ENCODE measurements around the gene MCRIP1.

MCRIP1 gene

GRCh38 chr17:81834831-81835267 is 1.8 kb upstream of the MCRIP1 start, which contains the start of gene PPP1R27:
Gene PPP1R27, minus strand, starts transcription at chr17:81835050. Its CDS starts 97 bp downstream, at chr17:81834953.
- Histone ChIP-seq H4K20me1 (ENCODE audit: low read depth, low read length) (no peaks in the 10 kb centered on the region), H3K9me2 (replicated peaks; ENCODE audit: insufficient read depth, low read length) (no peaks in the 10 kb centered on the region), H3K36me3 (ENCODE audit: low read length) (no peaks in the 10 kb centered on the region), H3K9me3 (ENCODE audit: insufficient read depth, low read length) (no peaks in the 10 kb centered on the region), H3F3A (ENCODE audit: insufficient read depth) (no peaks in the 10 kb centered on the region), H3K79me2 (ENCODE audit: insufficient read depth, low read length) (no peaks in the 10 kb centered on the region), H3K27me3 (ENCODE audit: low read length) (no peaks in the 10 kb centered on the region), H3K4me3 (ENCODE audit: insufficient read depth, low read length, poor library complexity, severe bottlenecking) (peak within 1 kb of the TSS; percentile 82), H3K9ac (ENCODE audit: low read length) (peak within 1 kb of the TSS; percentile 84), H2AFZ (ENCODE audit: low read depth, low read length, severe bottlenecking) (no peak within 1 kb of the TSS), H3K4me2 (ENCODE audit: low read depth, low read length, poor library complexity, severe bottlenecking) (peak within 1 kb of the TSS; percentile 90), H3K27ac (ENCODE audit: low read depth, low read length) (no peak within 1 kb of the TSS)
- TF ChIP-seq, protein P1, sequence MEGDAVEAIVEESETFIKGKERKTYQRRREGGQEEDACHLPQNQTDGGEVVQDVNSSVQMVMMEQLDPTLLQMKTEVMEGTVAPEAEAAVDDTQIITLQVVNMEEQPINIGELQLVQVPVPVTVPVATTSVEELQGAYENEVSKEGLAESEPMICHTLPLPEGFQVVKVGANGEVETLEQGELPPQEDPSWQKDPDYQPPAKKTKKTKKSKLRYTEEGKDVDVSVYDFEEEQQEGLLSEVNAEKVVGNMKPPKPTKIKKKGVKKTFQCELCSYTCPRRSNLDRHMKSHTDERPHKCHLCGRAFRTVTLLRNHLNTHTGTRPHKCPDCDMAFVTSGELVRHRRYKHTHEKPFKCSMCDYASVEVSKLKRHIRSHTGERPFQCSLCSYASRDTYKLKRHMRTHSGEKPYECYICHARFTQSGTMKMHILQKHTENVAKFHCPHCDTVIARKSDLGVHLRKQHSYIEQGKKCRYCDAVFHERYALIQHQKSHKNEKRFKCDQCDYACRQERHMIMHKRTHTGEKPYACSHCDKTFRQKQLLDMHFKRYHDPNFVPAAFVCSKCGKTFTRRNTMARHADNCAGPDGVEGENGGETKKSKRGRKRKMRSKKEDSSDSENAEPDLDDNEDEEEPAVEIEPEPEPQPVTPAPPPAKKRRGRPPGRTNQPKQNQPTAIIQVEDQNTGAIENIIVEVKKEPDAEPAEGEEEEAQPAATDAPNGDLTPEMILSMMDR (IDR thresholded peaks at IDR 0.05; ENCODE audit: insufficient read depth, low read length, poor library complexity, severe bottlenecking), result no peak
- TF ChIP-seq EZH2phosphoT487 (conservative IDR thresholded peaks at IDR 0.05; ENCODE audit: low read length), result no peak

- Histone ChIP-seq H3K9me3 (ENCODE audit: insufficient read depth, low read length) (no peaks in the 10 kb centered on the region), H3K79me2 (ENCODE audit: insufficient read depth, low read length) (no peaks in the 10 kb centered on the region), H2AFZ (ENCODE audit: low read depth, low read length, severe bottlenecking) (no peak overlapping the region), H3K27me3 (ENCODE audit: low read length) (no peaks in the 10 kb centered on the region), H3K4me3 (ENCODE audit: insufficient read depth, low read length, poor library complexity, severe bottlenecking) (peak overlapping the region; percentile 82), H3K27ac (ENCODE audit: low read depth, low read length) (peak overlapping the region; percentile 57; the same call in 1 of the 2 replicates), H3F3A (ENCODE audit: insufficient read depth) (no peaks in the 10 kb centered on the region), H4K20me1 (ENCODE audit: low read depth, low read length) (no peaks in the 10 kb centered on the region), H3K9ac (ENCODE audit: low read length) (peak overlapping the region; percentile 84), H3K9me2 (replicated peaks; ENCODE audit: insufficient read depth, low read length) (no peaks in the 10 kb centered on the region), H3K4me2 (ENCODE audit: low read depth, low read length, poor library complexity, severe bottlenecking) (peak overlapping the region; percentile 90), H3K36me3 (ENCODE audit: low read length) (no peaks in the 10 kb centered on the region)
- TF ChIP-seq, protein P1 (IDR thresholded peaks at IDR 0.05; ENCODE audit: insufficient read depth, low read length, poor library complexity, severe bottlenecking), result no peak
- no peak for TF ChIP-seq EZH2phosphoT487 (conservative IDR thresholded peaks at IDR 0.05; ENCODE audit: low read length)
These were observed 1.1 kb upstream of the MCRIP1 start for GRCh38 chr17:81833921-81834830.

- Histone ChIP-seq H3K27me3 (ENCODE audit: low read length) (no peaks in the 10 kb centered on the region), H3K79me2 (ENCODE audit: insufficient read depth, low read length) (no peaks in the 10 kb centered on the region), H3K9ac (ENCODE audit: low read length) (peak overlapping the region; percentile 78), H3K9me3 (ENCODE audit: insufficient read depth, low read length) (no peaks in the 10 kb centered on the region), H3K36me3 (ENCODE audit: low read length) (no peaks in the 10 kb centered on the region), H2AFZ (ENCODE audit: low read depth, low read length, severe bottlenecking) (peak overlapping the region; percentile 20), H3F3A (ENCODE audit: insufficient read depth) (no peaks in the 10 kb centered on the region), H3K9me2 (replicated peaks; ENCODE audit: insufficient read depth, low read length) (no peaks in the 10 kb centered on the region), H3K4me3 (ENCODE audit: insufficient read depth, low read length, poor library complexity, severe bottlenecking) (peak overlapping the region; percentile 82), H4K20me1 (ENCODE audit: low read depth, low read length) (no peaks in the 10 kb centered on the region), H3K27ac (ENCODE audit: low read depth, low read length) (peak overlapping the region; percentile 65), H3K4me2 (ENCODE audit: low read depth, low read length, poor library complexity, severe bottlenecking) (peak overlapping the region; percentile 68)
- TF ChIP-seq EZH2phosphoT487 (conservative IDR thresholded peaks at IDR 0.05; ENCODE audit: low read length), result no peak
- TF ChIP-seq, protein P1 (IDR thresholded peaks at IDR 0.05; ENCODE audit: insufficient read depth, low read length, poor library complexity, severe bottlenecking), result no peak
These were observed 407 bp downstream of the MCRIP1 start for GRCh38 chr17:81832608-81833159.

Measured in SU-DHL-6 (cell line).